Measurements from ENCODE around the gene SPTAN1. TPM values are rescaled to one million over a fixed set of nuclear protein-coding genes. Genes with fewer than 3 reads are reported as not detected.

SPTAN1 gene
- polyA plus RNA-seq, 2 of the 4 experiments (the other 2 are of a cell fraction): 104 to 122 TPM

DNA sequence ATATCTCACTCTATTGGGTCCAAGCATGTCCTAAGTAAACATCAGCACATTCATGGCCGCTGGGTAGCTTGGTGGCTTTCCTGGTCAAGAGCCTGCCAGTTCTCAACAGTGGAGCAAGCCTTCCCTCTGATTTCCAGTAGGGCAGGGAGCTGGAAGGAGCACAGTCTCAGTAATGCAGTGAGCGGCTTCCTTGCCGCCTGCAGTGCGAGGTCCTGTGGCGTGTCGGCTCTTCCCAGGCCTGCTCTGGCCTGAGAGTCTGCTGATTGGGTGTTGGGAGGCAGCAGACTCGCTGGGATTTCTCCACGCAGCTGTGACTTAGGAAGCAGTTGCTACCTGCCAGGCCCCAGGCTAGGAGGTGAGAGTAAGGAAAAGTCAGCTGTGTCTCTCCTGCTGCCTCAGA is 51.3 kb downstream of the SPTAN1 start:
- WGBS (ENCODE audit: missing lambda C conversion rate): 100% methylated on average over 5 of the region's 8 CpGs
- ATAC-seq (peak in 1 of 2 experiments; percentile 40; a peak in 2 of 6 replicates), FAIRE-seq (no peak), DNase-seq (ENCODE audit: low read depth in 1 of 2, low spot score in 1 of 2) (no peak)
- no peak for TF ChIP-seq KDM1A (IDR thresholded peaks at IDR 0.05; ENCODE audit: low read depth)
- no peak for TF ChIP-seq RCOR1 (IDR thresholded peaks at IDR 0.05; ENCODE audit: low read depth, low read length)
- no peak for TF ChIP-seq PHF8 (IDR thresholded peaks at IDR 0.05; ENCODE audit: borderline replicate concordance, low read depth)
- TF ChIP-seq, protein P1, sequence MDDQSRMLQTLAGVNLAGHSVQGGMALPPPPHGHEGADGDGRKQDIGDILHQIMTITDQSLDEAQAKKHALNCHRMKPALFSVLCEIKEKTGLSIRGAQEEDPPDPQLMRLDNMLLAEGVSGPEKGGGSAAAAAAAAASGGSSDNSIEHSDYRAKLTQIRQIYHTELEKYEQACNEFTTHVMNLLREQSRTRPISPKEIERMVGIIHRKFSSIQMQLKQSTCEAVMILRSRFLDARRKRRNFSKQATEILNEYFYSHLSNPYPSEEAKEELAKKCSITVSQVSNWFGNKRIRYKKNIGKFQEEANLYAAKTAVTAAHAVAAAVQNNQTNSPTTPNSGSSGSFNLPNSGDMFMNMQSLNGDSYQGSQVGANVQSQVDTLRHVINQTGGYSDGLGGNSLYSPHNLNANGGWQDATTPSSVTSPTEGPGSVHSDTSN (IDR thresholded peaks at IDR 0.05): no peak
- TF ChIP-seq GATA3 (IDR thresholded peaks at IDR 0.05; ENCODE audit: borderline replicate concordance): no peak
- no peak for TF ChIP-seq NPAS2 (CRISPR knock-in tag; IDR thresholded peaks at IDR 0.05; ENCODE audit: borderline replicate concordance)
- no peak for TF ChIP-seq NFE2L2 (conservative IDR thresholded peaks at IDR 0.05; ENCODE audit: low read length)
- H3K4me3 ChIP-seq: no peak overlapping the region
- CTCF ChIA-PET: interaction anchor here (0.7 to 1.9 kb wide), 11 partner anchors 9 to 215 kb away, joined by 3 to 6 read pairs (median 3); partner anchors contain the start of gene ENDOG
- H3K9me3 ChIP-seq: no peaks in the 10 kb centered on the region
- H3K27ac ChIP-seq: no peak overlapping the region
- no peak overlapping the region for H3K4me2 ChIP-seq
- no peaks in the 10 kb centered on the region for H3K4me1 ChIP-seq
- POLR2A ChIA-PET: interaction anchor here (1.0 to 1.3 kb wide), 2 partner anchors 32 to 52 kb away, joined by 3 to 5 read pairs; partner anchors contain the start of gene SPTAN1

- CTCF ChIA-PET: interaction anchor here (0.6 to 1.1 kb wide), 4 partner anchors 20 to 137 kb away, joined by 3 to 7 read pairs (median 3); no protein-coding TSS in a partner anchor
- H3K27ac ChIP-seq: no peak overlapping the region
- TF ChIP-seq HMGXB4 (CRISPR knock-in tag; IDR thresholded peaks at IDR 0.05; ENCODE audit: borderline replicate concordance): no peak
- WGBS (ENCODE audit: missing lambda C conversion rate): 90% methylated on average over 16 of the region's 16 CpGs
- no peak for FAIRE-seq
- H3K4me3 ChIP-seq: no peak overlapping the region
- H3K4me2 ChIP-seq: no peak overlapping the region
- POLR2A ChIA-PET: interaction anchor here (0.5 kb wide), 1 partner anchor 274 kb away, joined by 3 read pairs; no protein-coding TSS in a partner anchor
- H3K4me1 ChIP-seq: no peaks in the 10 kb centered on the region
- ATAC-seq: no peak; a peak in 1 of 6 replicates
- no peak for DNase-seq (ENCODE audit: low read depth in 1 of 2, low spot score in 1 of 2)
- no peaks in the 10 kb centered on the region for H3K9me3 ChIP-seq
Observed at GRCh38 chr9:128607642-128608350, 55.4 kb downstream of the SPTAN1 start.

GRCh38 chr9:128610897-128611296 is 58.5 kb downstream of the SPTAN1 start:
- no peaks in the 10 kb centered on the region for H3K9me3 ChIP-seq
- no peak overlapping the region for H3K4me2 ChIP-seq
- no peak for DNase-seq (ENCODE audit: low read depth in 1 of 2, low spot score in 1 of 2)
- no peak for ATAC-seq
- no peaks in the 10 kb centered on the region for H3K4me1 ChIP-seq
- ChIA-PET CTCF (interaction anchor here (0.6 to 3.0 kb wide), 8 partner anchors 9 to 249 kb away, joined by 3 to 12 read pairs (median 4); no protein-coding TSS in a partner anchor), POLR2A (no interaction called here)
- TF ChIP-seq, protein P2, sequence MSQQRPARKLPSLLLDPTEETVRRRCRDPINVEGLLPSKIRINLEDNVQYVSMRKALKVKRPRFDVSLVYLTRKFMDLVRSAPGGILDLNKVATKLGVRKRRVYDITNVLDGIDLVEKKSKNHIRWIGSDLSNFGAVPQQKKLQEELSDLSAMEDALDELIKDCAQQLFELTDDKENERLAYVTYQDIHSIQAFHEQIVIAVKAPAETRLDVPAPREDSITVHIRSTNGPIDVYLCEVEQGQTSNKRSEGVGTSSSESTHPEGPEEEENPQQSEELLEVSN (IDR thresholded peaks at IDR 0.05; ENCODE audit: borderline replicate concordance, low read depth): no peak
- TF ChIP-seq, protein P1 (IDR thresholded peaks at IDR 0.05): no peak
- TF ChIP-seq HEYL (CRISPR knock-in tag; IDR thresholded peaks at IDR 0.05) (no peak), NR3C1 (IDR thresholded peaks at IDR 0.05) (no peak), HDAC2 (IDR thresholded peaks at IDR 0.05) (no peak), HOXB13 (CRISPR knock-in tag; IDR thresholded peaks at IDR 0.05; ENCODE audit: low read depth) (no peak), HOXA7 (CRISPR knock-in tag; IDR thresholded peaks at IDR 0.05) (no peak), RAD21 (conservative IDR thresholded peaks at IDR 0.05 in 1 of 2, IDR thresholded peaks at IDR 0.05 in 1 of 2) (no peak), ZFP36 (IDR thresholded peaks at IDR 0.05; ENCODE audit: borderline replicate concordance, partially characterized antibody) (no peak), POLR2AphosphoS2 (conservative IDR thresholded peaks at IDR 0.05; ENCODE audit: low read length) (no peak), KDM1A (IDR thresholded peaks at IDR 0.05; ENCODE audit: low read depth) (no peak), CEBPB (IDR thresholded peaks at IDR 0.05) (no peak), JUN (IDR thresholded peaks at IDR 0.05) (no peak), NFE2L2 (conservative IDR thresholded peaks at IDR 0.05; ENCODE audit: low read length) (no peak)
- TF ChIP-seq, protein P3, sequence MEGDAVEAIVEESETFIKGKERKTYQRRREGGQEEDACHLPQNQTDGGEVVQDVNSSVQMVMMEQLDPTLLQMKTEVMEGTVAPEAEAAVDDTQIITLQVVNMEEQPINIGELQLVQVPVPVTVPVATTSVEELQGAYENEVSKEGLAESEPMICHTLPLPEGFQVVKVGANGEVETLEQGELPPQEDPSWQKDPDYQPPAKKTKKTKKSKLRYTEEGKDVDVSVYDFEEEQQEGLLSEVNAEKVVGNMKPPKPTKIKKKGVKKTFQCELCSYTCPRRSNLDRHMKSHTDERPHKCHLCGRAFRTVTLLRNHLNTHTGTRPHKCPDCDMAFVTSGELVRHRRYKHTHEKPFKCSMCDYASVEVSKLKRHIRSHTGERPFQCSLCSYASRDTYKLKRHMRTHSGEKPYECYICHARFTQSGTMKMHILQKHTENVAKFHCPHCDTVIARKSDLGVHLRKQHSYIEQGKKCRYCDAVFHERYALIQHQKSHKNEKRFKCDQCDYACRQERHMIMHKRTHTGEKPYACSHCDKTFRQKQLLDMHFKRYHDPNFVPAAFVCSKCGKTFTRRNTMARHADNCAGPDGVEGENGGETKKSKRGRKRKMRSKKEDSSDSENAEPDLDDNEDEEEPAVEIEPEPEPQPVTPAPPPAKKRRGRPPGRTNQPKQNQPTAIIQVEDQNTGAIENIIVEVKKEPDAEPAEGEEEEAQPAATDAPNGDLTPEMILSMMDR (IDR thresholded peaks at IDR 0.05): no peak
- FAIRE-seq: no peak
- no peak overlapping the region for H3K4me3 ChIP-seq
- 89% methylated on average over 3 of the region's 3 CpGs for WGBS (ENCODE audit: missing lambda C conversion rate)
- H3K27ac ChIP-seq: no peak overlapping the region

Measured in A549 (cell line).